HG03196 (cell line): ENCODE measurements around the gene NGLY1.

Experiments
- ATAC-seq: cut with Tn5 transposase; IDR thresholded peaks from one replicate; pipeline ENCODE4 v1.9.1; 2021; ENCODE audit not compliant: unreplicated experiment

The NGLY1 gene

GRCh38 chr3:25708036-25708435 lies 75.2 kb downstream of the NGLY1 start:
- no peak for ATAC-seq

GRCh38 chr3:25707268-25707926 lies 75.8 kb downstream of the NGLY1 start:
- ATAC-seq: no peak

- no peak for ATAC-seq
These were observed 77.0 kb downstream of the NGLY1 start for GRCh38 chr3:25706213-25706612.

GRCh38 chr3:25697553-25697952 lies 85.7 kb downstream of the NGLY1 start:
- no peak for ATAC-seq

- no peak for ATAC-seq
These were observed 87.4 kb downstream of the NGLY1 start for GRCh38 chr3:25695731-25696420.

- ATAC-seq: no peak
These were observed 90.0 kb downstream of the NGLY1 start for GRCh38 chr3:25693238-25693637.

- ATAC-seq: no peak
These were observed 90.9 kb downstream of the NGLY1 start for GRCh38 chr3:25692341-25692740.

GRCh38 chr3:25690768-25691533 lies 92.3 kb downstream of the NGLY1 start:
- no peak for ATAC-seq

GRCh38 chr3:25689226-25689625 lies 94.0 kb downstream of the NGLY1 start:
- ATAC-seq: no peak

GRCh38 chr3:25687742-25688141 lies 95.5 kb downstream of the NGLY1 start:
- no peak for ATAC-seq

- ATAC-seq: no peak
These were observed 96.5 kb downstream of the NGLY1 start for GRCh38 chr3:25686766-25687165.

GRCh38 chr3:25683882-25684281 lies 99.4 kb downstream of the NGLY1 start:
- ATAC-seq: no peak

GRCh38 chr3:25683410-25683809 lies 99.8 kb downstream of the NGLY1 start:
- no peak for ATAC-seq

- ATAC-seq: no peak
These were observed 103.5 kb downstream of the NGLY1 start for GRCh38 chr3:25679642-25680302.

- ATAC-seq: no peak
These were observed 104.1 kb downstream of the NGLY1 start for GRCh38 chr3:25679166-25679565.

GRCh38 chr3:25678581-25678980 lies 104.7 kb downstream of the NGLY1 start:
- ATAC-seq: no peak

- ATAC-seq: no peak
These were observed 106.1 kb downstream of the NGLY1 start for GRCh38 chr3:25677121-25677520.

- no peak for ATAC-seq
These were observed 108.6 kb downstream of the NGLY1 start for GRCh38 chr3:25674670-25675069.

GRCh38 chr3:25673738-25674298 lies 109.4 kb downstream of the NGLY1 start:
- ATAC-seq: no peak
